HepG2 (cell line): ENCODE measurements around the gene TTLL11. TPM values are rescaled to one million over a fixed set of nuclear protein-coding genes. Genes with fewer than 3 reads are reported as not detected.

ENCODE experiments used
- GATA4 ChIP-seq: sonication (generic); IDR thresholded peaks from 2 replicates; pipeline ENCODE4 v1.6.1; 2016; ENCODE audit warnings: antibody characterized with exemption, low read depth, borderline replicate concordance
- MTF2 ChIP-seq: sonication (generic); formaldehyde crosslinking; IDR thresholded peaks from 2 replicates; pipeline ENCODE4 v1.5.0; 2020; ENCODE audit warnings: missing genetic modification reagents, borderline replicate concordance
- PRPF4 ChIP-seq: fragments of 200-400 bp; formaldehyde crosslinking; IDR thresholded peaks from 2 replicates; pipeline ENCODE4 v1.6.1; 2016; ENCODE audit warnings: low read length, low read depth; ENCODE audit not compliant: poor library complexity, severe bottlenecking
- SOX6 ChIP-seq, 2 experiments: fragments of 450-650 bp in 1 of 2; sonication (generic) in 1 of 2; formaldehyde crosslinking in 1 of 2; IDR thresholded peaks; 2 replicates each; pipeline versions ENCODE4 v1.4.0 to v1.6.1; 2017 to 2020; ENCODE audit warnings: antibody characterized with exemption in 1 of 2, mild to moderate bottlenecking in 1 of 2, missing genetic modification reagents in 1 of 2
- ZNF292 ChIP-seq: sonication (generic); formaldehyde crosslinking; IDR thresholded peaks from 2 replicates; pipeline ENCODE4 v1.8.1; 2022; ENCODE audit warnings: mild to moderate bottlenecking, low read depth, missing genetic modification reagents, borderline replicate concordance
- ZNF3 ChIP-seq: IDR thresholded peaks from 2 replicates; pipeline ENCODE4 v1.7.0; 2017; ENCODE audit warnings: inconsistent platforms
- ZNF451 ChIP-seq: sonication (generic); formaldehyde crosslinking; IDR thresholded peaks from 2 replicates; pipeline ENCODE4 v1.5.0; 2020; ENCODE audit warnings: mild to moderate bottlenecking, missing genetic modification reagents
- polyA plus RNA-seq, 8 experiments: library from polyadenylated mRNA; depleted of rRNA in 3 of 8; stranded (reverse) in 7 of 8; unstranded in 1 of 8; fragments of >200 nt; fragmentation: Illumina TruSeq in 4 of 8; extraction: Trizol in 4 of 8; gene quantifications; 2 replicates each; pipeline versions ENCODE4 v1.2.1 to v1.2.3, GENCODE V29; 2011 to 2016; ENCODE audit warnings: low read depth in 4 of 8, missing spikeins in 1 of 8, mixed read lengths in 1 of 8; ENCODE audit not compliant: insufficient read depth in 1 of 8
- total RNA-seq, 5 experiments: library from RNA; depleted of rRNA; stranded (reverse); fragments of >200 nt; fragmentation: Illumina TruSeq; extraction: Trizol; gene quantifications; 2 replicates each; pipeline ENCODE4 v1.2.3, GENCODE V29; 2016; ENCODE audit warnings: low read depth in 1 of 5
- TF ChIP-seq, protein P1 (sequence below), 2 experiments: fragments of 450-650 bp in 1 of 2; sonication (generic) in 1 of 2; formaldehyde crosslinking in 1 of 2; IDR thresholded peaks; 2 replicates each; pipeline versions ENCODE4 v1.6.1 to v1.8.0; 2016 to 2022; ENCODE audit warnings: antibody characterized with exemption in 1 of 2, mild to moderate bottlenecking in 1 of 2, missing genetic modification reagents in 1 of 2
- TF ChIP-seq, protein P2 (sequence below): sonication (generic); formaldehyde crosslinking; IDR thresholded peaks from 2 replicates; pipeline ENCODE4 v1.4.0; 2020; ENCODE audit warnings: missing genetic modification reagents, mild to moderate bottlenecking, borderline replicate concordance
- TF ChIP-seq, protein P3 (sequence below): sonication (generic); formaldehyde crosslinking; conservative IDR thresholded peaks from 2 replicates; pipeline ENCODE4 v1.4.0; 2020; ENCODE audit warnings: missing genetic modification reagents

TTLL11 gene
- total and polyA plus RNA-seq, 2 of the 13 experiments (the other 11 are each of a cell fraction or from before 2014, with no cell fraction given) = 4.5 to 5.2 TPM

DNA sequence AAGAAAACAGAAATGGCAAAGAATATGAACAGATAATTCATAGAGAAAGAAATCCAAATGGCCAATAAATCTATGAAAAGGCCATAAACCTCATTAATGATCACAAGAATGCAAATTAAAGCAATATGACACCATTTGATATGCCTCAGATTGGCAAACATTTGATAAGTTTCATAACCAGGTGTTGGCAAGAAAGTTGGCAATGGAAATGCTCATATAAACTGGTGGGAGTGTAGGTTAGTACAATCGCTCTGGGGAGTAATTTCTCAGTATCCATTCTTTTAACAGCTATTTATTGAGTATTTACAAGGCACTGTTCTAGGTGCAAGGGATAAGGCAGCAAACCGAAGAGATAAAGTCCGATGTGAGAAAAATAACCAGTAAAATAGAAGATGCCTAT lies 154.5 kb downstream of the TTLL11 start (continued):
- TF ChIP-seq, protein P1, sequence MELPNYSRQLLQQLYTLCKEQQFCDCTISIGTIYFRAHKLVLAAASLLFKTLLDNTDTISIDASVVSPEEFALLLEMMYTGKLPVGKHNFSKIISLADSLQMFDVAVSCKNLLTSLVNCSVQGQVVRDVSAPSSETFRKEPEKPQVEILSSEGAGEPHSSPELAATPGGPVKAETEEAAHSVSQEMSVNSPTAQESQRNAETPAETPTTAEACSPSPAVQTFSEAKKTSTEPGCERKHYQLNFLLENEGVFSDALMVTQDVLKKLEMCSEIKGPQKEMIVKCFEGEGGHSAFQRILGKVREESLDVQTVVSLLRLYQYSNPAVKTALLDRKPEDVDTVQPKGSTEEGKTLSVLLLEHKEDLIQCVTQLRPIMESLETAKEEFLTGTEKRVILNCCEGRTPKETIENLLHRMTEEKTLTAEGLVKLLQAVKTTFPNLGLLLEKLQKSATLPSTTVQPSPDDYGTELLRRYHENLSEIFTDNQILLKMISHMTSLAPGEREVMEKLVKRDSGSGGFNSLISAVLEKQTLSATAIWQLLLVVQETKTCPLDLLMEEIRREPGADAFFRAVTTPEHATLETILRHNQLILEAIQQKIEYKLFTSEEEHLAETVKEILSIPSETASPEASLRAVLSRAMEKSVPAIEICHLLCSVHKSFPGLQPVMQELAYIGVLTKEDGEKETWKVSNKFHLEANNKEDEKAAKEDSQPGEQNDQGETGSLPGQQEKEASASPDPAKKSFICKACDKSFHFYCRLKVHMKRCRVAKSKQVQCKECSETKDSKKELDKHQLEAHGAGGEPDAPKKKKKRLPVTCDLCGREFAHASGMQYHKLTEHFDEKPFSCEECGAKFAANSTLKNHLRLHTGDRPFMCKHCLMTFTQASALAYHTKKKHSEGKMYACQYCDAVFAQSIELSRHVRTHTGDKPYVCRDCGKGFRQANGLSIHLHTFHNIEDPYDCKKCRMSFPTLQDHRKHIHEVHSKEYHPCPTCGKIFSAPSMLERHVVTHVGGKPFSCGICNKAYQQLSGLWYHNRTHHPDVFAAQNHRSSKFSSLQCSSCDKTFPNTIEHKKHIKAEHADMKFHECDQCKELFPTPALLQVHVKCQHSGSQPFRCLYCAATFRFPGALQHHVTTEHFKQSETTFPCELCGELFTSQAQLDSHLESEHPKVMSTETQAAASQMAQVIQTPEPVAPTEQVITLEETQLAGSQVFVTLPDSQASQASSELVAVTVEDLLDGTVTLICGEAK (IDR thresholded peaks at IDR 0.05) = no peak
- TF ChIP-seq, protein P1 (CRISPR knock-in tag; IDR thresholded peaks at IDR 0.05) = no peak
- no peak for TF ChIP-seq ZNF451 (CRISPR knock-in tag)
- TF ChIP-seq GATA4 = no peak
- TF ChIP-seq, protein P2, sequence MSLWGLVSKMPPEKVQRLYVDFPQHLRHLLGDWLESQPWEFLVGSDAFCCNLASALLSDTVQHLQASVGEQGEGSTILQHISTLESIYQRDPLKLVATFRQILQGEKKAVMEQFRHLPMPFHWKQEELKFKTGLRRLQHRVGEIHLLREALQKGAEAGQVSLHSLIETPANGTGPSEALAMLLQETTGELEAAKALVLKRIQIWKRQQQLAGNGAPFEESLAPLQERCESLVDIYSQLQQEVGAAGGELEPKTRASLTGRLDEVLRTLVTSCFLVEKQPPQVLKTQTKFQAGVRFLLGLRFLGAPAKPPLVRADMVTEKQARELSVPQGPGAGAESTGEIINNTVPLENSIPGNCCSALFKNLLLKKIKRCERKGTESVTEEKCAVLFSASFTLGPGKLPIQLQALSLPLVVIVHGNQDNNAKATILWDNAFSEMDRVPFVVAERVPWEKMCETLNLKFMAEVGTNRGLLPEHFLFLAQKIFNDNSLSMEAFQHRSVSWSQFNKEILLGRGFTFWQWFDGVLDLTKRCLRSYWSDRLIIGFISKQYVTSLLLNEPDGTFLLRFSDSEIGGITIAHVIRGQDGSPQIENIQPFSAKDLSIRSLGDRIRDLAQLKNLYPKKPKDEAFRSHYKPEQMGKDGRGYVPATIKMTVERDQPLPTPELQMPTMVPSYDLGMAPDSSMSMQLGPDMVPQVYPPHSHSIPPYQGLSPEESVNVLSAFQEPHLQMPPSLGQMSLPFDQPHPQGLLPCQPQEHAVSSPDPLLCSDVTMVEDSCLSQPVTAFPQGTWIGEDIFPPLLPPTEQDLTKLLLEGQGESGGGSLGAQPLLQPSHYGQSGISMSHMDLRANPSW = no peak
- TF ChIP-seq MTF2 (CRISPR knock-in tag) = no peak
- TF ChIP-seq PRPF4 = no peak
- TF ChIP-seq ZNF3 = no peak
- no peak for TF ChIP-seq SOX6 (IDR thresholded peaks at IDR 0.05)
- TF ChIP-seq SOX6 (CRISPR knock-in tag; IDR thresholded peaks at IDR 0.05) = no peak
- TF ChIP-seq ZNF292 (CRISPR knock-in tag) = no peak
- TF ChIP-seq, protein P3, sequence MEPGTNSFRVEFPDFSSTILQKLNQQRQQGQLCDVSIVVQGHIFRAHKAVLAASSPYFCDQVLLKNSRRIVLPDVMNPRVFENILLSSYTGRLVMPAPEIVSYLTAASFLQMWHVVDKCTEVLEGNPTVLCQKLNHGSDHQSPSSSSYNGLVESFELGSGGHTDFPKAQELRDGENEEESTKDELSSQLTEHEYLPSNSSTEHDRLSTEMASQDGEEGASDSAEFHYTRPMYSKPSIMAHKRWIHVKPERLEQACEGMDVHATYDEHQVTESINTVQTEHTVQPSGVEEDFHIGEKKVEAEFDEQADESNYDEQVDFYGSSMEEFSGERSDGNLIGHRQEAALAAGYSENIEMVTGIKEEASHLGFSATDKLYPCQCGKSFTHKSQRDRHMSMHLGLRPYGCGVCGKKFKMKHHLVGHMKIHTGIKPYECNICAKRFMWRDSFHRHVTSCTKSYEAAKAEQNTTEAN (CRISPR knock-in tag) = no peak
- TF ChIP-seq, all 625 proteins: peak for 0
